ENCODE results near the gene EXPH5. TPM values are rescaled to one million over a fixed set of nuclear protein-coding genes. Genes with fewer than 3 reads are reported as not detected.

The EXPH5 gene
- total RNA-seq, 5 donors from 2014 or later (not counting 1 experiment from before 2014, with no cell fraction given) = 3.3 to 4.1 (median 4.0) TPM

DNA sequence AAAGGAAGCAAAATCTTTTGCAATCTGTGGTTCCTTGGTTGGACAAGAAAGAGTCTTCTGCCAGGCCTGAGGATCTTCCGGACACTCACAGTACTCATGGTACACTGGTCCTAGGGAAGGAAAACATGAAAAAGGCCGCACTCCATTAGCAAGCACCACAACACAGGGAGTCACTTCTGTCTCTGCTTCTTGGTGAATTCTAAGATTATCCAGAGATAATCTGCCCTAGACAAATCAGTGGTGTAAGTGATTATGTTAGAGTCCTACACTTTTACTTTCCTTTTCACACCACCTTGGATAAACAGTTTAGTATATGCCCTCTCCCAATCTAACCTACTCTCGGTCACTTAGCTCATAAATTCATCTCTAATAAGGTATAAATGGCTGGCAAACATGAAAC is 107.2 kb downstream of the EXPH5 start:
- Histone ChIP-seq H3K27me3 (replicated peaks in 1 of 2; ENCODE audit: control insufficient read depth in 2 of 2, extremely low read depth in 1 of 2, insufficient read depth in 2 of 2, low read length in 1 of 2) (no peaks in the 10 kb centered on the region), H3K9me3 (no peaks in the 10 kb centered on the region), H3K4me1 (ENCODE audit: control insufficient read depth in 1 of 2, extremely low read depth in 1 of 2, insufficient read depth in 2 of 2, low read length in 2 of 2) (no peaks in the 10 kb centered on the region), H3K36me3 (ENCODE audit: control insufficient read depth in 2 of 2, extremely low read depth in 1 of 2, insufficient read depth in 1 of 2, low read length in 1 of 2) (peaks cover 9 to 44% of the 10 kb centered on the region in 2 donors), H3K4me3 (ENCODE audit: control insufficient read depth in 1 of 2, extremely low read depth in 1 of 2, low read length in 1 of 2) (no peak overlapping the region), H3K27ac (ENCODE audit: low read length) (no peak overlapping the region)
- CTCF ChIA-PET = interaction anchor here in 1 of 2 donors (0.6 kb wide), 1 partner anchor 215 kb away, joined by 4 read pairs; no protein-coding TSS in a partner anchor
- H3K4me1 Mint-ChIP-seq = no peaks in the 10 kb centered on the region
- POLR2A ChIA-PET = no interaction called here
- ATAC-seq (replicated peaks in 1 of 4) (no peak), DNase-seq (no peak)
- no peak overlapping the region for H3K4me3 Mint-ChIP-seq
- H3K36me3 Mint-ChIP-seq = peaks cover 64% of the 10 kb centered on the region
- H3K27ac Mint-ChIP-seq = no peak overlapping the region
- H3K27me3 Mint-ChIP-seq = no peaks in the 10 kb centered on the region
- H3K9me3 Mint-ChIP-seq = no peaks in the 10 kb centered on the region
- WGBS (ENCODE audit: insufficient coverage) = 100% methylated on average over 1 of the region's 3 CpGs

- H3K4me1 ChIP-seq (ENCODE audit: control insufficient read depth in 1 of 2, extremely low read depth in 1 of 2, insufficient read depth in 2 of 2, low read length in 2 of 2) = no peaks in the 10 kb centered on the region
- no peaks in the 10 kb centered on the region for H3K9me3 Mint-ChIP-seq
- POLR2A ChIA-PET = interaction anchor here in 1 of 2 donors (0.5 kb wide), 1 partner anchor 439 kb away, joined by 5 read pairs; no protein-coding TSS in a partner anchor
- peaks cover 53% of the 10 kb centered on the region for H3K36me3 Mint-ChIP-seq
- H3K4me3 ChIP-seq (ENCODE audit: control insufficient read depth in 1 of 2, extremely low read depth in 1 of 2, low read length in 1 of 2) = no peak overlapping the region
- H3K27me3 ChIP-seq (replicated peaks in 1 of 2; ENCODE audit: control insufficient read depth in 2 of 2, extremely low read depth in 1 of 2, insufficient read depth in 2 of 2, low read length in 1 of 2) = no peaks in the 10 kb centered on the region
- no peak overlapping the region for H3K4me3 Mint-ChIP-seq
- no peaks in the 10 kb centered on the region for H3K9me3 ChIP-seq
- no peak for DNase-seq
- no peak for ATAC-seq (replicated peaks in 1 of 4)
- no peak overlapping the region for H3K27ac Mint-ChIP-seq
- CTCF ChIA-PET = interaction anchor here in 1 of 2 donors (0.7 kb wide), 1 partner anchor 15 kb away, joined by 3 read pairs; the partner anchor contains the start of gene POGLUT3
- H3K27ac ChIP-seq (ENCODE audit: low read length) = no peak overlapping the region
- H3K27me3 Mint-ChIP-seq = no peaks in the 10 kb centered on the region
- peaks cover 0 to 30% of the 10 kb centered on the region in 2 donors for H3K36me3 ChIP-seq (ENCODE audit: control insufficient read depth in 2 of 2, extremely low read depth in 1 of 2, insufficient read depth in 1 of 2, low read length in 1 of 2)
- no peaks in the 10 kb centered on the region for H3K4me1 Mint-ChIP-seq
Observed at GRCh38 chr11:108483163-108483562, 110.4 kb downstream of the EXPH5 start.

DNA sequence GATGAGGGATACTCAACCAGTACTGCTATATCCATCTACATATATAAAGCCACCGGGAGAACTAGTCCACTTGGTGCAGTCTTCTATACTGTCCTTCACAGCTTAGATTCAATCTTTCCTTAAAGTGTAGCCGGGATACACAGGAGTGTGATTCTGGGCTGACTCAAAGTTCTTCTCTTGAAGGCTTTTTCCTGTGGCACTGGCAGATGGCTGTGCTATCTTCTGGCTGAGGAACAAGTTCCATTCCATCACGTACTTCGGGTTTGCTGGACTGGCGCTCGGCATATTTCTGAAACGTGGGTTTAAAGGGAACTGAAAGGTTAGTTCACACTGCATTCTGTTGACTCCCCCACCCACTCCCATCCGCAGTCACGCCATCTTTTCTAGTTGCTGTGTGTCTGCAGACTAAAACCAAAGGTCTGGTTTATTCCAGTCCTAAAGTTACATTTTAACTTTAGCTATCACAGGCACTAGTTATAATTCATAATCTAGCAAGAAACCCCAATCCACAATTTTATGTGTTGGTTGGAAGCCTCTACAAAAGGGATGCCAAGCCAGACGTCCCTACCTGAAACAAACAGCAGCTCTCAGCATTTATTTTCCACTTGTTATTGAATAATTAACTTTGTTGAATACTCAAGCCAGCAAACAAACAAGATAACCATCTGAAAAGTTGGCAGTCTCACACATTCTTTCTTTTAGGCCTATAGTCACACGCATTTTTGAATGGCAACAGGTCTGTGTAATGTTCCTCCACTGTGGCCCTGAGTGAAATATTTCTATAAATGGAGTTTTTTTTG is 118.7 kb downstream of the EXPH5 start:
- Mint-ChIP-seq H3K4me1 (no peaks in the 10 kb centered on the region), H3K4me3 (no peak overlapping the region), H3K36me3 (peaks cover 32% of the 10 kb centered on the region), H3K9me3 (no peaks in the 10 kb centered on the region), H3K27ac (no peak overlapping the region), H3K27me3 (no peaks in the 10 kb centered on the region)
- no peak for ATAC-seq (replicated peaks in 1 of 4)
- H3K9me3 ChIP-seq = no peaks in the 10 kb centered on the region
- 100% methylated on average over 5 of the region's 11 CpGs for WGBS (ENCODE audit: insufficient coverage)
- no peak overlapping the region for H3K4me3 ChIP-seq (ENCODE audit: control insufficient read depth in 1 of 2, extremely low read depth in 1 of 2, low read length in 1 of 2)
- POLR2A ChIA-PET = interaction anchor here in 1 of 2 donors (0.7 kb wide), 1 partner anchor 168 kb away, joined by 8 read pairs; no protein-coding TSS in a partner anchor
- no peak for DNase-seq
- peaks cover 8 to 14% of the 10 kb centered on the region in 2 donors for H3K36me3 ChIP-seq (ENCODE audit: control insufficient read depth in 2 of 2, extremely low read depth in 1 of 2, insufficient read depth in 1 of 2, low read length in 1 of 2)
- H3K27me3 ChIP-seq (replicated peaks in 1 of 2; ENCODE audit: control insufficient read depth in 2 of 2, extremely low read depth in 1 of 2, insufficient read depth in 2 of 2, low read length in 1 of 2) = no peaks in the 10 kb centered on the region
- no peak overlapping the region for H3K27ac ChIP-seq (ENCODE audit: low read length)
- H3K4me1 ChIP-seq (ENCODE audit: control insufficient read depth in 1 of 2, extremely low read depth in 1 of 2, insufficient read depth in 2 of 2, low read length in 2 of 2) = no peaks in the 10 kb centered on the region
- CTCF ChIA-PET = interaction anchor here in 1 of 2 donors (0.9 kb wide), 1 partner anchor 13 kb away, joined by 3 read pairs; no protein-coding TSS in a partner anchor

DNA sequence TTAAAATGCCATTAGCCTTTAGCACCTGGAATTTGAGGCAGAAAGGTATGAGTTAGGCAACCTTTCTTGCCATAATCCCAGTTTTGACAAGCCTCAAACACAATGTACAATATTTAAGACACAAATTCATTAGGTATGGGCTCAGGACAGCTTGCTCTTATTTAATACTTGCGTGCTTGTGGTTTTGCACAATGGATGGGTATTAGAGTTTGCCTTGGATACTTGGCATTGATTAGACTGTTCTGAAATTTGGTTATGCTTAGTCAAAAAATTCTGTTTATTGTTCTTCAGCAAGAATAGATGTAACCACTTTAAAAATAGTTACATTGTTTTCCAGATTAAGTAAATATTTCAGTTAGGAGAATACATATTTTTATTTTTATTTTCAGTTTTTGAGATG is 120.9 kb downstream of the EXPH5 start:
- Histone ChIP-seq H3K36me3 (ENCODE audit: control insufficient read depth in 2 of 2, extremely low read depth in 1 of 2, insufficient read depth in 1 of 2, low read length in 1 of 2) (peaks cover 8 to 13% of the 10 kb centered on the region in 2 donors), H3K27me3 (replicated peaks in 1 of 2; ENCODE audit: control insufficient read depth in 2 of 2, extremely low read depth in 1 of 2, insufficient read depth in 2 of 2, low read length in 1 of 2) (no peaks in the 10 kb centered on the region), H3K4me3 (ENCODE audit: control insufficient read depth in 1 of 2, extremely low read depth in 1 of 2, low read length in 1 of 2) (no peak overlapping the region), H3K4me1 (ENCODE audit: control insufficient read depth in 1 of 2, extremely low read depth in 1 of 2, insufficient read depth in 2 of 2, low read length in 2 of 2) (peaks cover 0 to 3% of the 10 kb centered on the region in 2 experiments), H3K9me3 (no peaks in the 10 kb centered on the region), H3K27ac (ENCODE audit: low read length) (no peak overlapping the region)
- no peak for DNase-seq
- peaks cover 0 to 5% (median 4%) of the 10 kb centered on the region in 3 donors for H3K4me1 Mint-ChIP-seq
- H3K27me3 Mint-ChIP-seq = no peaks in the 10 kb centered on the region
- H3K36me3 Mint-ChIP-seq = peaks cover 27% of the 10 kb centered on the region
- no peak overlapping the region for H3K4me3 Mint-ChIP-seq
- H3K27ac Mint-ChIP-seq = no peak overlapping the region
- ChIA-PET POLR2A (no interaction called here), CTCF (no interaction called here)
- H3K9me3 Mint-ChIP-seq = no peaks in the 10 kb centered on the region
- WGBS (ENCODE audit: insufficient coverage) = no CpG with 5 or more reads among the region's 1 CpG
- ATAC-seq (replicated peaks in 1 of 4) = no peak

- peak overlapping the region; percentile 14 to 93 (median 37) for H3K4me3 Mint-ChIP-seq
- no peaks in the 10 kb centered on the region for H3K9me3 Mint-ChIP-seq
- WGBS (ENCODE audit: insufficient coverage) = no CpG with 5 or more reads among the region's 1 CpG
- peaks cover under 1% of the 10 kb centered on the region for H3K36me3 Mint-ChIP-seq
- no peak for DNase-seq
- Histone ChIP-seq H3K27me3 (replicated peaks in 1 of 2; ENCODE audit: control insufficient read depth in 2 of 2, extremely low read depth in 1 of 2, insufficient read depth in 2 of 2, low read length in 1 of 2) (no peaks in the 10 kb centered on the region), H3K4me3 (ENCODE audit: control insufficient read depth in 1 of 2, extremely low read depth in 1 of 2, low read length in 1 of 2) (no peak overlapping the region), H3K4me1 (ENCODE audit: control insufficient read depth in 1 of 2, extremely low read depth in 1 of 2, insufficient read depth in 2 of 2, low read length in 2 of 2) (peaks cover 3 to 10% of the 10 kb centered on the region in 2 experiments), H3K27ac (ENCODE audit: low read length) (peak overlapping the region; percentile 95), H3K9me3 (no peaks in the 10 kb centered on the region), H3K36me3 (ENCODE audit: control insufficient read depth in 2 of 2, extremely low read depth in 1 of 2, insufficient read depth in 1 of 2, low read length in 1 of 2) (no peaks in the 10 kb centered on the region)
- POLR2A ChIA-PET = interaction anchor here in 1 of 2 donors (1.5 kb wide), 1 partner anchor 27 kb away, joined by 6 read pairs; no protein-coding TSS in a partner anchor
- peaks cover 19 to 20% (median 20%) of the 10 kb centered on the region in 3 donors for H3K4me1 Mint-ChIP-seq
- ATAC-seq (replicated peaks in 1 of 4) = no peak
- peak overlapping the region; percentile 77 to 100 for H3K27ac Mint-ChIP-seq
- CTCF ChIA-PET = no interaction called here
- no peaks in the 10 kb centered on the region for H3K27me3 Mint-ChIP-seq
Observed at GRCh38 chr11:108468478-108468864, 125.1 kb downstream of the EXPH5 start.

DNA sequence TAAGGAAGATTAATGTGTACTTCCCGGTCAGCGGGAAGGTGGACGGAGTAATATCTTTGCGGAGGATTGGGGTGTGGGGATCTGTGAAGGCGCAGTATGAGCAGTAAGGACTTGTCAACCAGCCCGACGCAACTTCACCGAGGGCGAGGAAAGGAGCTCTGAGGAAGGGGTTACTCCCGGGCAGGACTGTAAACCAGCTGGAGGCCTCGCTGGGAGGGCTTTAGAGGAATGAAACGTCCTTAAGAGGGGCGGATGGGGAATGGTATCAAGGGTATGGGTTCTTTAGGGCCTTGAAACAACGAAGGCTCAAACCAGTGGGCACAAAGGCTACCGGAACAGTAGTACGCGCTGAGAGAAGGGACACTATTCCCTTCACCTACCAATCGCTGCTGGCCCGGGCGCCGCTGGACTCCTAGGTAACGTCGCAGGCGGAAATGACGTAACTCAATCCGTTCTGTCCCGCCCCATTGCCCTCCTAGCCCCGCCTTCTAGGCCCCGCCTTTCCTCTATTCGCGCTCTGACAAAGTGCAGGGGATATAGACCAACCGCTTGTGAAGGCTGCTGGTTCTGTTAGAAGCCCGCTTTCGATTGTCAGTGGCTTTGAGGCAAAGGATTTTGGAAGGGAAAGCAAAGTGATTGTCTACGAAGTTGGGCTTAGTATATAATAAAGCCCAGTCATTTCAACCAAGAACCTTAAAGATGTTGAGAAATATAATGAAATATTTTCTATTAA is 126.3 kb downstream of the EXPH5 start, which contains the start of gene C11orf65:
Gene C11orf65, minus strand, starts transcription at position 439 of the 733 bp plus-strand sequence. CDS start 5,970 bp downstream, outside the sequence.
- H3K36me3 Mint-ChIP-seq = no peaks in the 10 kb centered on the region
- no peaks in the 10 kb centered on the region for H3K27me3 Mint-ChIP-seq
- POLR2A ChIA-PET = interaction anchor here (1.0 to 1.5 kb wide), 3 partner anchors 27 to 198 kb away, joined by 5 to 7 read pairs (median 6); partner anchors contain the start of gene DDX10 (in 1 of the 2)
- Histone ChIP-seq H3K27ac (ENCODE audit: low read length) (peak within 1 kb of the TSS; percentile 95), H3K4me1 (ENCODE audit: control insufficient read depth in 1 of 2, extremely low read depth in 1 of 2, insufficient read depth in 2 of 2, low read length in 2 of 2) (peaks cover 3 to 10% of the 10 kb centered on the region in 2 experiments), H3K4me3 (ENCODE audit: control insufficient read depth in 1 of 2, extremely low read depth in 1 of 2, low read length in 1 of 2) (peak within 1 kb of the TSS; percentile 69 to 95), H3K27me3 (replicated peaks in 1 of 2; ENCODE audit: control insufficient read depth in 2 of 2, extremely low read depth in 1 of 2, insufficient read depth in 2 of 2, low read length in 1 of 2) (no peaks in the 10 kb centered on the region), H3K36me3 (ENCODE audit: control insufficient read depth in 2 of 2, extremely low read depth in 1 of 2, insufficient read depth in 1 of 2, low read length in 1 of 2) (no peaks in the 10 kb centered on the region), H3K9me3 (no peaks in the 10 kb centered on the region)
- peak within 1 kb of the TSS; percentile 93 to 98 (median 96) for H3K4me3 Mint-ChIP-seq
- H3K4me1 Mint-ChIP-seq = peaks cover 19 to 20% (median 20%) of the 10 kb centered on the region in 3 donors
- no peaks in the 10 kb centered on the region for H3K9me3 Mint-ChIP-seq
- 0% methylated on average over 19 of the region's 35 CpGs for WGBS (ENCODE audit: insufficient coverage)
- ATAC-seq (replicated peaks in 1 of 4) (peak; percentile 94 to 99 (median 98)), DNase-seq (peak; percentile 88 to 99 (median 94))
- H3K27ac Mint-ChIP-seq = peak within 1 kb of the TSS; percentile 99 to 100
- CTCF ChIA-PET = no interaction called here
